HepG2 (cell line): ENCODE results near the gene UQCRHL. TPM values are rescaled to one million over a fixed set of nuclear protein-coding genes. Genes with fewer than 3 reads are reported as not detected.
A peak's percentile ranks its signal among the peaks of the same experiment; 100 is the strongest.

Experiments used
- ARHGAP35 ChIP-seq: sonication (generic); formaldehyde crosslinking; IDR thresholded peaks from 2 replicates; pipeline ENCODE4 v1.9.0; 2022; ENCODE audit warnings: mild to moderate bottlenecking, inconsistent platforms, moderate library complexity, missing genetic modification reagents, borderline replicate concordance
- ASH2L ChIP-seq: fragments of 300-600, 200-600 bp; sonication (generic); IDR thresholded peaks from 2 replicates; pipeline ENCODE4 v1.7.0; 2017; ENCODE audit warnings: low read depth, mild to moderate bottlenecking, moderate library complexity, mixed read lengths, low read length; ENCODE audit not compliant: insufficient read length
- HMG20A ChIP-seq: IDR thresholded peaks from 2 replicates; pipeline ENCODE4 v1.6.1; 2016; ENCODE audit warnings: borderline replicate concordance
- KDM4B ChIP-seq: sonication (generic); formaldehyde crosslinking; IDR thresholded peaks from 2 replicates; pipeline ENCODE4 v1.4.0; 2020; ENCODE audit warnings: missing genetic modification reagents
- MXI1 ChIP-seq: IDR thresholded peaks from 3 replicates; pipeline ENCODE4 v1.6.1; 2012; ENCODE audit warnings: low read depth, low read length, inconsistent platforms, borderline replicate concordance
- SAP130 ChIP-seq: IDR thresholded peaks from 2 replicates; pipeline ENCODE4 v1.6.1; 2016; ENCODE audit warnings: low read depth
- SIX4 ChIP-seq: sonication (generic); formaldehyde crosslinking; IDR thresholded peaks from 2 replicates; pipeline ENCODE4 v1.4.0; 2020; ENCODE audit warnings: missing genetic modification reagents
- SP2 ChIP-seq: sonication (generic); formaldehyde crosslinking; IDR thresholded peaks from 2 replicates; pipeline ENCODE4 v1.5.1; 2020; ENCODE audit warnings: mild to moderate bottlenecking, missing genetic modification reagents
- ZBTB10 ChIP-seq: sonication (generic); formaldehyde crosslinking; IDR thresholded peaks from 2 replicates; pipeline ENCODE4 v1.4.0; 2020; ENCODE audit warnings: missing genetic modification reagents, borderline replicate concordance
- ZNF20 ChIP-seq: sonication (generic); formaldehyde crosslinking; IDR thresholded peaks from 2 replicates; pipeline ENCODE4 v1.4.0; 2020; ENCODE audit warnings: mild to moderate bottlenecking, moderate library complexity, missing genetic modification reagents
- ZNF224 ChIP-seq: sonication (generic); formaldehyde crosslinking; IDR thresholded peaks from 2 replicates; pipeline ENCODE4 v1.5.0; 2020; ENCODE audit warnings: mild to moderate bottlenecking, missing genetic modification reagents
- ZNF326 ChIP-seq: sonication (generic); formaldehyde crosslinking; IDR thresholded peaks from 2 replicates; pipeline ENCODE4 v1.4.0; 2020; ENCODE audit warnings: missing genetic modification reagents, borderline replicate concordance
- ZNF484 ChIP-seq: sonication (generic); formaldehyde crosslinking; IDR thresholded peaks from 2 replicates; pipeline ENCODE4 v1.5.1; 2020; ENCODE audit warnings: mild to moderate bottlenecking, low read depth, missing genetic modification reagents, borderline replicate concordance
- ZNF761 ChIP-seq: sonication (generic); formaldehyde crosslinking; conservative IDR thresholded peaks from 2 replicates; pipeline ENCODE4 v1.4.0; 2020; ENCODE audit warnings: mild to moderate bottlenecking, missing genetic modification reagents
- polyA plus RNA-seq, 8 experiments: library from polyadenylated mRNA; depleted of rRNA in 3 of 8; stranded (reverse) in 7 of 8; unstranded in 1 of 8; fragments of >200 nt; fragmentation: Illumina TruSeq in 4 of 8; extraction: Trizol in 4 of 8; gene quantifications; 2 replicates each; pipeline versions ENCODE4 v1.2.1 to v1.2.3, GENCODE V29; 2011 to 2016; ENCODE audit warnings: low read depth in 4 of 8, missing spikeins in 1 of 8, mixed read lengths in 1 of 8; ENCODE audit not compliant: insufficient read depth in 1 of 8
- total RNA-seq, 5 experiments: library from RNA; depleted of rRNA; stranded (reverse); fragments of >200 nt; fragmentation: Illumina TruSeq; extraction: Trizol; gene quantifications; 2 replicates each; pipeline ENCODE4 v1.2.3, GENCODE V29; 2016; ENCODE audit warnings: low read depth in 1 of 5

UQCRHL gene
- total and polyA plus RNA-seq, 2 of the 13 experiments (the other 11 are each of a cell fraction or from before 2014, with no cell fraction given): 1.8 to 2.3 TPM

- TF ChIP-seq ASH2L (peak; percentile 67), ZNF761 (no peak; the same call in 1 of the 2 replicates), SAP130 (CRISPR knock-in tag) (peak; percentile 84; the same call in 1 of the 2 replicates), ZNF326 (no peak), SIX4 (CRISPR knock-in tag) (peak; percentile 58; the same call in 1 of the 2 replicates), ZNF484 (CRISPR knock-in tag) (no peak), ZNF224 (CRISPR knock-in tag) (no peak), ARHGAP35 (no peak; the same call in 1 of the 2 replicates), ZNF20 (0 out of 2 replicates have a peak, but pooled peaks have one; percentile 47), KDM4B (CRISPR knock-in tag) (no peak), HMG20A (CRISPR knock-in tag) (peak; percentile 62; the same call in 1 of the 2 replicates), SP2 (CRISPR knock-in tag) (no peak), MXI1 (peak; percentile 46; the same call in 1 of the 3 replicates), ZBTB10 (CRISPR knock-in tag) (no peak)
These were observed 7.3 kb downstream of the UQCRHL start (continued) for GRCh38 chr1:15799928-15800835.
